ENCODE results near the gene ATE1.

ATE1 gene

DNA sequence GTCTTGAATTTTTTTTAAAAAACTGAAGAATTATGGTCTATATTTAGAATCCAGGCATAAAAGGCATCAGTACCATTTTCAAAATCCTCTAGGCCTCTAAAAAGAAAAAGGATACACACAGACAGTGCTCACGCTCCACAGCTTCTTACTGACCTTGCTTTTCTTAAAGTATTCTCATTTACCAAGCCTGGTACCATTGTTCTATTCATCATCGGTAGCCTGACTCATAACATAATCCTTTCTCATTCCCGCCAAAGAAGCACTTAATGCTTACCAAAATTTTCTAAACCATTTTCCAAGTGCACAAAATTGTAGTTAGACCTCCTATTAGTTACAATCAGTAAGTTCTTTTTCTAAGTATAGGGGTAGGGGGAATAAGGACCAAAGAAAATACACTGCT is 54.6 kb downstream of the ATE1 start:
- DNase-seq (ENCODE audit: low spot score), result no peak

DNA sequence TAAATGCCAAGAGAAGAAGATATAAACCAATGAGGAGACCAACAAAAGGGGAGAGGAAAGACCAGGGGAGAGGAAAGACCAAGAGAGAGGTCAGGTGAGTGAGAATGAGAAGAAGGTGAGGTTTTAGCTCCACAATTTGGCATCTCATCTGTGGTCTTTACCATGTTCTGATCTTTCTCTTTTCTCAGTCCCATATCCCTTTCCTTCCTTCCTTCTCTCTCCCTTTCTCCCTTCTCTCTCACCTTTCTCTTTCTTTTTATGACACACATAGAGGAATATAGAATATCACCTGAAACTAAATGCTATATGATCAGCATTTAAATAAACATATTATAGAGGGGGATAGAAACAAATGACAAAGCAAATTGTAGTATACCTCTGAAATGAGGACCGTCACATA is 57.4 kb downstream of the ATE1 start:
- no peak for DNase-seq (ENCODE audit: low spot score)

- DNase-seq (ENCODE audit: low spot score), result no peak
Observed at GRCh38 chr10:121865554-121865953, 62.3 kb downstream of the ATE1 start.

DNA sequence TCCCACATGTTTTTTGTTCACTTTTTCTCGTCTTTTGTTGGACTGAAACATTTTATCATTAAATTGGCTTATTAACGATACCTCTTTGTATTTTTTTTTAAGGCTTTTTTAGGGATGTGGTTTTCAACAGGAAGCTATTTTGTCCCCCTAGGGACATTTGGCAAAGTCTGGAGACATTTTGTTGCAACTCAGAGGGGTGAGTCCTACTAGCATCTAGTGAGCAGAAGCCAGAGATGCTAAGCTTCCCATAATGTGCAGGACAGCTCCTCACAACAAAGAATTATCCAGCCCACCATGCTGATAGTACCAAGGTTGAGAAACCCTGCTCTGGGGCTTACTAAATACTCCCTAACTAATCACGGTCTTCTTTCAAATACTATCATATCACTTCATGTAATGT is 63.2 kb downstream of the ATE1 start:
- no peak for DNase-seq (ENCODE audit: low spot score)

GRCh38 chr10:121864168-121864567 is 63.7 kb downstream of the ATE1 start:
- no peak for DNase-seq (ENCODE audit: low spot score)

DNA sequence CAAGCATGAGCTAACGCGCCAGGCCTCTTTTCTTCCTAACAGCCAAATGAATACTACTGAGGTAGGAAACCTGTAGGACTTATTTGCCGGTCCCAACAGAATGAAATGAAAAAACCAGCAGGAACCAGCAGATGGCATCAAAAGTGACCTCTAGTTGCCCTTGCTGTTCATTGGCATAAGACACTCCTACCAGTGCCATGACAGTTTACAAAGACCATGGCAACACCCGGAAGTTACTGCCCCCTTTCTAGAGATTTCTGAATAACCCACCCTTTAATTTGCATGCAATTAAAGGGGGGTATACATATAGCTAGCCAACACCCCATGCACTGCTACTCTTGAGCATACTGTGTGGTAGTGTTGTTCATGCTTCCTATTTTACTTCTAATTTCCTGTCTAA is 65.2 kb downstream of the ATE1 start:
- no peak for DNase-seq (ENCODE audit: low spot score)

DNA sequence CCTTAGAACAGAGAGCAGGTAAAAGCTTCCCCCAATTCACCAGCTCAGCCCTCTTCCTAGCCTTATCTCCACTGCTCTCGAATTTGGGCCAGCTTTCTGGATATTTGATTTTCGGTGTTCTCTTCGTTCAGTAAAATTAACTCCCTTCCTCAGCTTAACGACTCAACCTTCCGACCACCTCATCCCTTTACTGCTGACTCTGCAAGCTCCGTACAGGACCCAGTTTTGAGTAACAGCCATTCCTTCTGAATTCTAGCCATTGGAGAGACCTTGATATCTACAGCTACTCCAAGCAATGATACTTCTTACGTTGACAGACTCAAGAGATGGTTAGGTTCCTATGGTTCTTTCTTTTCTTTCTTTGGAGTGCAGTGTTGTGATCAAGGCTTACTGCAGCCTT is 65.8 kb downstream of the ATE1 start:
- no peak for DNase-seq (ENCODE audit: low spot score)

DNA sequence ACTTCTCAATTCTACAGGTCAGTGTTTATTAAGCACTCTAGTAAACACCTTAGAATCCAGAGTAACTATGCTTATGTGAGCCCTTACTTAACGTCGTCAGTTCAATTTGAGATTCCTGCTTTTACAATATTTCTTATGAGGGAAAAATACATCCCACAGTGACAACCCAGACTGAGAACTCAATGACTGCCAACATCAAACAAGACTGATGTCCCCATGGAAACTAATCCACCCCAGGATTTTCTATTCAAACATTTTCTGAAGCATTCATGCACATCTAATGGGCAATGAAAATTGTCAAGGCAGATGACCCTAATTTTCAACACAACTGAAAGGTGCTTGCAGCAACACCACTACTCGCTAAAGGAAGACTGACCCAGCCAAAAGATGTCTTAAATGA is 67.0 kb downstream of the ATE1 start:
- no peak for DNase-seq (ENCODE audit: low spot score)

DNA sequence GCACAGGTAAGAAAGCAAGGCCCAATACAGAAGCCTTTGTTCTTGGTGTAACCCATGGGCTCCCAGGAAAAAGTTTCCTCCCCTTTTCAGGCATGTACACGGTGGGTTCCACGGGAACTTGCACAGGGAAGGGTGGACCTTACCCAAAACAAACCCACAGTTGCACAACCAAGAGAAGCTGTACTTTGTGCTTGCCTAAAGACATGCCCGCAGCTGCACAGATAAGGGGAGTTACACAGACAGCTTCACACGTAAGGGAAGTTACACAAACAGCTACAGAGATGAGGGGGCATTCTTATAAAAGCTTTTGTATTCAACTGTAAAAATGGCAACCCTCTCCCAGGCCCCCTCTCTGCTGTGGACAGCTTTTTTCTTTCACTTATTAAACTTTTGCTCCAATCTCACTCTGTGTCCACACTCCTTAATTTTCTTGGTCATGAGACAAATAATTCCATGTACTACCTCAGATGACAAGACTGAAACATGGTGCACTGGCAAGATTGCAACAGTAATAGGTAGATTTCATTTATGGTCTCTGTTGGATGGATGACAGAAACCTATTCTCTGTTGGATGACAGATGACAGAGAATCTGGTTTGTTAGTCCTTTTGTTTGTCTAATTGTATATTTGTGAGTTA is 72.9 kb downstream of the ATE1 start:
- DNase-seq (ENCODE audit: low spot score), result no peak

DNA sequence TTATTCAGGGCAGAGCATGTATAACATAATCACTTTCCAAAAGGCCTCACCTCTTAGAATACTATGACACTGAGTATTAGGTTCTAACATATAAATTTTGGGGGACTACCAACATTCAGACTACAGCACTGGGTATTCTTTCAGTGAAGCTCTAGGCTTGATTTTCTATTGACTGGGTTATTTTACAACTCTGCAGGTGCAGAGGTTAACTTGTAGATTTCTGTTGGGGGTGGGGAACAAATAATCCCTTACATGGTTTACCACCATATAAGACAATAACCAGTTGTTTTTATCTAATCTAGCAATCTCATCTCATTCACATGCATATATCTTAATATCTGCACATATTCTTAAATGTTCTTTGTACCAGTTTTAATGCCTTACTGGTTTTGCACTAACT is 73.9 kb downstream of the ATE1 start:
- no peak for DNase-seq (ENCODE audit: low spot score)

- no peak for DNase-seq (ENCODE audit: low spot score)
Observed at GRCh38 chr10:121851786-121852185, 76.0 kb downstream of the ATE1 start.

GRCh38 chr10:121848082-121848481 is 79.7 kb downstream of the ATE1 start:
- no peak for DNase-seq (ENCODE audit: low spot score)

DNA sequence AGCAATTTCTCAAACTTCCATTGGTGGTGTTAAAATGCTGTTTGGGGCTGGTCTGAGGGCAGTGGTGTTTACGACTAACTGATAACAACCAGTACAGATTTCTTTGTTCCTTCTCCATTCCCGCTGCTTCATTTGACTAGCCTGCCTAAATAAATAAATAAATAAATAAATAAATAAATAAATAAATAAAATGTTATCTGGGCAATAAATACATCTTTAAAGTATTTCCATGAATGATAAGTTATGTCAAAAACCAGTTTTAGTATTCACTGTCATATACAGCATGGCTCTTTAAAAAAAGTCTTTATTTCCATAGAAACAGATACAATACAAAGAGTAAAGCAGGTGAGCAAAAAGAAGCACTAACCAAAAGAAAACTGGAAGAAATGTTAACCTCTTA is 81.3 kb downstream of the ATE1 start:
- DNase-seq (ENCODE audit: low spot score), result no peak

GRCh38 chr10:121845044-121845784 is 82.6 kb downstream of the ATE1 start:
- DNase-seq (ENCODE audit: low spot score), result no peak

- DNase-seq (ENCODE audit: low spot score), result no peak
Observed at GRCh38 chr10:121844537-121844936, 83.3 kb downstream of the ATE1 start.

DNA sequence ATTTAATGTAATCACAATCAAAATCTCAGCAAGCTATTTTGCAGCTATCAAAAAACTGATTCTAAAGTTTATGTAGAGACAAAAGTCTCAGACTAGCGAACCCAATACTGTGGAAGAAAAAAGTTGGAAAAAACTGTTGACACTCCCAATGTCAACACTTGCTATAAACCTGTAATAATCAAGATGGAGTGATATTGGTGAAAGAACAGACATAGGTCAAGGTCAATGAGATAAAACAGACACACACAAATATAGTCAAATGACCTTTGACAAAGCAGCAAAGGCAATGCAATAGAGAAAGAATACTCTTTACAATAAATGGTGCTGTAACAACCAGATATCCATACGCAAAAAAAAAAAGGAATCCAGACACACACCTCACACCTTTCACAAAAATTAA is 84.5 kb downstream of the ATE1 start:
- no peak for DNase-seq (ENCODE audit: low spot score)

DNA sequence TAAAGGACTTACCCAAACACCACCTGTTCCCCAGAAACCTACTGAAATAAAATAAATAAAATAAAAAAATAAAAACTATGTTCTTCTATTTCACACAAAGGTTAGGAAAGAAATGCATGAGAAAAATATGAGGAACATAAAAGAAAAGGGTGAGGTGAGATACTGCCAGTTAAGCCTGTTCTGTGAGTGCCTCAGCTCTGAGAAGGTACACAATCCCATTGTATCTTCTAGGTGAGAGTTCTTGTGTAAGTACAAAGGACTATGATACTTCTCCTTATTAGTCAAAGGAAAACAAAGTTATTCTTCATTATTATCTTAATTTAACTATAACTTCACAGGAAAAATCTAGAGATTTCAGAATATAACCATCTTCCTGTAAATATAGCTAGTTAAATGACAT is 86.0 kb downstream of the ATE1 start:
- DNase-seq (ENCODE audit: low spot score), result no peak

DNA sequence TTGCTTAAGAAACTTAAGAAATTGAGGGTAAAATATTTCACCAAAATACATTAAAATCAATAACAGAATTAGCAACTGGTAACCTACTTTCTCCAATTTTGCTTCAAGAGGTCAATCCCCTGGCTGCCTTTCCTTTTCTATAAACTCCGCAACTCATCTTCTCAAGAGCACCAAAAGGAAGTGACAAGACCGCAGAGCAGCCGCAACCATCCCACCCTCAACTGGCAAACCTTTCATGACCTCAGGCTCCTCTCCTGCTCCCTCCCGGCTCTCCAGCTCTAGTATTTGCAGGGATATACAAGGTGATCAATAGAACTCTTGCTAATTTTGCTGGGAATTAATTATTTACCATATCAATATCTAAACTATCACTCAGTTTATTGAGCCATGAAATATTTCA is 88.9 kb downstream of the ATE1 start:
- DNase-seq (ENCODE audit: low spot score), result no peak

DNA sequence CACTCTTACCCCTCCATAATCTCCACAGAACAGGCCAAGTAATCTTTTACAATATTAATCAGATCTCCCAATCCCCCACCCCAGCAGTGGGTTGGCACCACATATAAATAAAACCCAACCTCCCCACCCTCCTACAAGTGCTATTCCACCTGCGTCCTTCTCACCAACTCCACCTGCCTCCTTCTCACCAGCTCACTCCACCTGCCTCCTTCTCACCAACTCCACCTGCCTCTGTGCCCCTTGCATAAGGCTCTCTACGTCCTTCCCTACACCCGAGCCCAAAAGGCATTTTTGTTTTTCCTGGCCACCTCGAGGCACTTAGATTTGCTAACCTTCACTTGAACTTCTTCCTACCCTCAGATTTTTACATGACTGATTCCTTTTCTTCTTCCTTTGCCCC is 89.7 kb downstream of the ATE1 start:
- DNase-seq (ENCODE audit: low spot score), result no peak

DNA sequence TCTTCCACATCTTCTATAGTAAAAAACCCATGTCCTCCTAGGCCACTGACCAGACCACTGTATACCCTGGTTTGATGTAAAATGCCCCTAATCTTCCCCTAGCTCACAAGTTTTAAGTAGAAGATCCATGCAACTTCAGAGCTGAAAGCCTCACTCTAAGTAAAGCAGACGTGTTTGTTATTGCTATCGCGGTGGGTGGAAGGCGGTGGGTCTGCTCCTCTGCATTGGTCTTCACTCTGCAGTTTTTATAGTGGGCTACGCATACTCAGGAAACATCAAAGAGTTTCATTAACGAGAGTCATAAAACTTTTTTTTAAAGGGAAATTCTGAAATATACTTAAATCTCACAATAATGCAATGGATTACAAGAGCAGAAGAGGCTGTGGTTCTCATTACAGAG is 91.7 kb downstream of the ATE1 start:
- DNase-seq (ENCODE audit: low spot score), result no peak

DNA sequence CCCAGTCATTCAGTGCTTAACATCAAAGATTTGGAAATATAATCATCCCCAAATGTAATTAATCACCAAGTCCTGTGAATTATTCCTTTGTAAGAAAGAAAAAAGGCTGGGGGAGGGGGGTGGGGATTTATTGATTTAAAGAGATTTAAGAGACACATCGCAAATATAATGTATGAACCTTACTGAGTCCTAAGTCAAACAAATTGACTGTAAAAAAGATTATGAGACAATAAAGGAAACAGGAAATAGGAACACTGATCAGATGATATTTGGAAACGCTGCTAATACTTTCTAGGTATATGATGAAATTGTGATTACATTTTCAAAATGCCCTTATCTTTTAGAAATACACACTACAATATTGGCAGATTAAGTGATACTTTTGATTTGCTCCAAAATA is 92.5 kb downstream of the ATE1 start:
- DNase-seq (ENCODE audit: low spot score), result no peak

DNA sequence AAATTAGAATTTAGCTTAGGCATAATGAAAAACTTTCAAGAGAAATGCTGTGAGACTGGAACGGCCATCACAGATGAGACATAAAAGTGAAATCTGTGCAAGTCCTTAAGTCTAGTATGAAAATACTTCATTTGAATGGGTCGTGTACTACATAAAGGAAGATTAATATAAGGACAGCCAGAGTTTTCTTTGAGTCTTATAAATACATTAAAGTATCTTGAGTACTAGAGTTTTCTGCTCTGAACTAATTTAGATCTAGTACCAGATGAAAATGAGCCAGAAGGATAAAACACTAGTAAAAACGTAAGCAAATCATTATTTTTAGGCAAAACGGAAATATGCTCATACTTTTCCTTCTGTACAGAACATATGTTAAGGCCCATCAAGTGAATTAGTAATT is 93.1 kb downstream of the ATE1 start:
- DNase-seq (ENCODE audit: low spot score), result no peak

- no peak for DNase-seq (ENCODE audit: low spot score)
Observed at GRCh38 chr10:121833387-121833786, 94.4 kb downstream of the ATE1 start.

- DNase-seq (ENCODE audit: low spot score), result no peak
Observed at GRCh38 chr10:121832647-121833046, 95.2 kb downstream of the ATE1 start.

Measured in SW480 (cell line).